Bronchial epithelial cell (primary cell): ENCODE results near the gene NPAS3. TPM values are rescaled to one million over a fixed set of nuclear protein-coding genes. Genes with fewer than 3 reads are reported as not detected.

Experiments used
- DNase-seq: peaks from one replicate; pipeline ENCODE4 v3.0.0-alpha.2; 2010; ENCODE audit warnings: low read depth
- FAIRE-seq: peaks from 2 replicates; lab custom pipeline; 2011; peaks lifted over from hg19 to GRCh38; lab: Jason Lieb, UNC
- H3K27me3 ChIP-seq: 2 replicates; pipeline ENCODE4 v1.5.1; 2011; ENCODE audit warnings: low read length; ENCODE audit not compliant: control insufficient read depth, insufficient read depth
- H3K36me3 ChIP-seq: 2 replicates; pipeline ENCODE4 v1.5.1; 2011; ENCODE audit warnings: low read length; ENCODE audit not compliant: control insufficient read depth, insufficient read depth
- H3K4me3 ChIP-seq: 2 replicates; pipeline ENCODE4 v1.5.1; 2011; ENCODE audit warnings: mild to moderate bottlenecking, low read depth, low read length, control low read depth
- CTCF ChIP-seq: IDR thresholded peaks from 2 replicates; pipeline ENCODE4 v1.5.1; 2011; ENCODE audit warnings: mild to moderate bottlenecking, moderate library complexity, low read length, control low read depth, inconsistent platforms; ENCODE audit not compliant: insufficient read depth, severe bottlenecking
- total RNA-seq: library from RNA; depleted of rRNA; stranded (reverse); fragments of >200 nt; gene quantifications from 2 replicates; pipeline ENCODE4 v1.2.1, GENCODE V29; 2014

NPAS3 gene
- total RNA-seq, 1 donor from 2014 or later, result not detected

DNA sequence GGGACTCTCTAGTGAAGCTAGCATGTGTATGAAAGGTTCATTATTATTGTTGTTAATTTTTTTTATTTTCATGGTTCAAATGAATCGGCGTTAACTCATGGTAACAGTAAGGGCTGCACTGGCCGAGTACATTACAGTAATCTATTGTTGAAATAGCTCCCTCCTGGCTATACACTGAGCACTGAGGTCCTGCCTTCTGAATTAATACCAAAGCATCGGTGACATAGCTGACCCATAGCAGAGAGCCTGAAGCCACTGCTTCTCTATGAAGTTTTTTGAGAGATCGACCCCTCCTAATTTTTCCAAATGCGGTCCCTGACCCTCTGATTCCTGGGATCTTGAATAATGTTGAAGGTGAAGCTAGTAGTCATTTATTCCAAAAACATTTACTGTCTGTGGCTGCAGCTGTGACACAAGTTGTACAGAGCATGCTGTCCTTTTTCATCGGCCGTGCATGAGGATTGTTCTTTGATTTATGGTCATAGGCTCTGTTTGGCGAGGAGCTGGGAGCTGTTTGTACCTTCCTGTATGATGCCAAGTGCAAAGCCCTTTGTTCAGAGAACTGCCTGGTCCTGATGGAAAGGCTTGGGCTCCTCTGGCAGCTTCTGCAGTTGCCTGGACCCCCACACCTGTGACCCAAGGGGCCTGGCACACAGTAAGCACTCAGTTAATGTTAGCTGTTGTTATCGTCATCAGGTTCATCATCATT, 525.7 kb downstream of the NPAS3 start:
- FAIRE-seq, result no peak
- Histone ChIP-seq H3K4me3 (no peak overlapping the region), H3K36me3 (no peaks in the 10 kb centered on the region), H3K27me3 (no peaks in the 10 kb centered on the region)
- no peak for TF ChIP-seq CTCF
- DNase-seq, result no peak

- DNase-seq (peak; percentile 94), FAIRE-seq (no peak)
- Histone ChIP-seq H3K36me3 (no peaks in the 10 kb centered on the region), H3K27me3 (no peaks in the 10 kb centered on the region), H3K4me3 (no peak overlapping the region)
- TF ChIP-seq CTCF, result no peak
Observed at GRCh38 chr14:33465846-33466700, 527.4 kb downstream of the NPAS3 start.

- no peak for TF ChIP-seq CTCF
- Histone ChIP-seq H3K36me3 (no peaks in the 10 kb centered on the region), H3K4me3 (no peak overlapping the region), H3K27me3 (no peaks in the 10 kb centered on the region)
- DNase-seq (no peak), FAIRE-seq (no peak)
Observed at GRCh38 chr14:33467971-33468370, 529.3 kb downstream of the NPAS3 start.

DNA sequence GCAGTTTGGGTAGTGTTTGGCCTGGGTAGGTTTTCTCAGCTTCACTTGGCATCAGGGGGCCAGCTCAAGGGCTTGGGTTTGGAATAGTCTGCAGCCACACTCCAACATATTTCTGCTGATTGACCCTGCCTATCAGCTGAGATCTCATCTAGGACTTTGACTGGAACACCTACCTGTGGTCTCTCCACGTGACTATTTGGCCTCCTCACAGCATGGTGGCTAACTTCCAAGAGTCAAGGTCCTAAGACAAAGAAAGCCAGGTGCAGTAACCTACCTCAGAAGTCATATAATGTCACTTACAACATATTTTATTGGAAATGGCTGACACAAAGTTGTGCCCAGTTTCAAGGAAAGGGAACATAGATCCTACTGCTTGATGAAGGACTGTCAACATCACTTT, 531.2 kb downstream of the NPAS3 start:
- no peak for TF ChIP-seq CTCF
- no peak for DNase-seq

DNA sequence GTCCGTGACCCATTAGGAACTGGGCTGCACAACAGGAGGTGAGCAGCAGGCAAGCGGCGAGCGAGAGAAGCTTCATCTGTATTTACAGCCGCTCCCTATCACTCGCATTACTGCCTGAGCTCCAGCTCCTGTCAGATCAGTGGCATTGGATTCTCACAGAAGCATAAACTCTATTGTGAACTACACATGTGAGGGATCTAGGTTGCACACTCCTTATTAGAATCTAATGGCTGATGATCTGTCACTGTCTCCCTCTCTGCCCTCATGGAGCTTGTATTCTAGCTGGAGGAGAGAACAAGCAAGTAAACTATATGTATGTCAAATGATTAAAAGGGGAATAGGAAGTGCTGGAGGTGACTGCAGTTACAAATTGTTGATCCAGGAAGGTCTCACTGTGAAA, 533.1 kb downstream of the NPAS3 start:
- FAIRE-seq, result no peak
- H3K27me3 ChIP-seq, result no peaks in the 10 kb centered on the region
- H3K4me3 ChIP-seq, result no peak overlapping the region
- no peak for TF ChIP-seq CTCF
- DNase-seq, result no peak
- H3K36me3 ChIP-seq, result no peaks in the 10 kb centered on the region

More for the DNA sequence above, 531.2 kb downstream of the NPAS3 start:
- Histone ChIP-seq H3K4me3 (no peak overlapping the region), H3K27me3 (no peaks in the 10 kb centered on the region), H3K36me3 (no peaks in the 10 kb centered on the region)
- FAIRE-seq, result no peak
